PC-9 (cell line): Measurements from ENCODE around the gene B3GAT1.

ENCODE experiments used
- CTCF ChIP-seq: fragments of 200-600 bp; sonication (generic); conservative IDR thresholded peaks from 2 replicates; pipeline ENCODE4 v1.6.1; 2017; ENCODE audit warnings: mixed run types, antibody characterized with exemption, mild to moderate bottlenecking, moderate library complexity
- EZH2 ChIP-seq: fragments of 200-600 bp; sonication (generic); IDR thresholded peaks from 2 replicates; pipeline ENCODE4 v1.8.0; 2017; ENCODE audit warnings: antibody characterized with exemption, low read depth

- TF ChIP-seq CTCF (no peak), EZH2 (no peak)
Measured at GRCh38 chr11:134346101-134346975, 65.7 kb downstream of the B3GAT1 start.
